Stimulated activated CD4-positive, alpha-beta T cell treated with anti-CD3 and anti-CD28 coated beads, Interleukin-4, amount 100 ng/mL, for 4 hours (primary cell): ENCODE results near the gene EMILIN2.
"Not testable (repeated sequence)": the region's sequence is repeated elsewhere in the genome, so short reads cannot be mapped to it uniquely, and the experiment has no call there.

Experiments
- DNase-seq, 2 experiments: peaks; one replicate each; pipeline ENCODE4 v3.0.0-alpha.2; 2020

EMILIN2 gene

GRCh38 chr18:2901423-2901985 lies 54.7 kb downstream of the EMILIN2 start:
- DNase-seq = no peak

GRCh38 chr18:2902327-2902726 lies 55.5 kb downstream of the EMILIN2 start:
- no peak for DNase-seq

- no peak for DNase-seq
These were observed 56.2 kb downstream of the EMILIN2 start for GRCh38 chr18:2903006-2903405.

DNA sequence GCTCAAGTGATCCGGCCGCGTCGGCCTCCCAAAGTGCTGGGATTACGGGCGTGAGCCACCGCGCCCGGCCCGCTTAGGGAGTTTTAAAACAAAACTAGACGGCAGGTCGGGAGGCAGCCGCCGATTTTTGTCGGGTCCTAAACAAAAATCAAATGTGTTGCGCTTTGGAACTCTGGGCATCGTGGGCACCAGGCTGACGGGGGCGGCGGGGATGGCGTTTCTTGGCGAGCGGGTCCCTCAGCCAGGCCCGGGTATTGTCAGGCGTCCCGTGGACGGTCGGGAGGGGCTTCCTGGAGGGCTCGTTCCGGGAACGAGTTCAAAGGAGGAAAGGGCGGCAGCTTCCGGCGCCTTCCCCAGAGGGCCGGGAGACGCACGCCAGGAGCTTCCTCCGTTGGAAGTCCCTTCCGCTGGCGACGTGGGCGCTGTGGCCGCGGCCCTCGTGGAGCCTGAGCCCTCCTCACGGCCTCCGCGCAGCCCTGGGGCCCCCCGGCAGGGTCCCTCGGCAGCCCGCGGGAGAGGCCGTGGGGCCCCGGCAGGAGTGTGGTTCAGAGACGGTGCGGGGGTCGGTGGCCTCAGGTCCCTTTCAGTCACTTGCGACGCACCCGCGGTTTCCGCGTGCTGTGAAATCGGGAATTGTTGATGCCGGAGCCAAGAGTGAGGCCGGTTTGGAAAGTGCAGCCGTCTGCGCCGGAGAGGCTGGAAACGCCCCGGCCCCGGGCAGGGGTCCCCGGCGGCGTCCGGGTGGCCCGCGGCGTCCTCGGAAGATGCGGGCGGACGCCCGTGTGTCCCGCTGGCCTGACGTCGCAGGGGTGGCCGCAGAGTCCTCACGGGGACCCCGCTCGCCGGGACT lies 59.3 kb downstream of the EMILIN2 start:
- DNase-seq = peak; percentile 22 to 43

DNA sequence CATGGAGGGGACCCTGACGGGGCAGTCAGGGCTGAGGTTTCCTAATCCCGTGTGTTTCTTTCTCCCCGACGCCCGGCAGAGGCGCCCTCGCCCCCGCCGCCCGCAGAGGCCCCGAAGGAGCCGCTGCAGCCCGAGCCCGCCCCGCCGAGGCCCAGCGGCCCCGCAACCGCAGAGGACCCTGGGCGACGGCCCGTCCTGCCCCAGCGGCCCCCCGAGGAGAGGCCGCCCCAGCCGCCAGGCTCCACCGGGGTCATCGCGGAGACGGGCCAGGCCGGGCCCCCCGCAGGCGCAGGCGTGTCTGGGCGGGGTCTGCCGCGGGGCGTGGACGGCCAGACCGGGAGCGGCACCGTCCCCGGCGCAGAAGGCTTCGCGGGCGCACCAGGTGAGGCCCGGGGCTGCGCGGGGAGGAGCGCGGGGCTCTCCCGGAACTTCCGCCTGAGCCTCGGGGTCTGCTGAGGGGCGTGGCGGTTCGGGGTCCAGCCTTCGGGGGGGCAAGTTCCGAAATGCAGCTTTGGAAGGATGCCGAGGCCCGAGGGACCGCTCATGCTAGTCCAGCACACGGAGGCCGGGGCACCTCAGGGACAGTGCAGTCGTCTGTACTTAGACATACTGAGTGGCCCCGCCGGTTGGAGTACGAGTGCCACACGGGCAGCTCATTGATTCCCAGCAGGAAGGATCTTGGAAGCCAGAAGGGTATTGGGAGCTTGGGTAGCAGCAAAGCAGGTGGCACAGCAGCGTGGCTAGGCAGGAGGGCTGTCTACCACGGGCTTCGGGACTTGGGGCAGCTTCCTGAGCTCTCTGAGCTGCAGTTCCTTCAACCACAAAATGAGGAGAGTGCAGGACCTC lies 60.1 kb downstream of the EMILIN2 start:
- peak; percentile 23 to 55 for DNase-seq

- DNase-seq = no peak
These were observed 60.8 kb downstream of the EMILIN2 start for GRCh38 chr18:2907550-2908135.

DNA sequence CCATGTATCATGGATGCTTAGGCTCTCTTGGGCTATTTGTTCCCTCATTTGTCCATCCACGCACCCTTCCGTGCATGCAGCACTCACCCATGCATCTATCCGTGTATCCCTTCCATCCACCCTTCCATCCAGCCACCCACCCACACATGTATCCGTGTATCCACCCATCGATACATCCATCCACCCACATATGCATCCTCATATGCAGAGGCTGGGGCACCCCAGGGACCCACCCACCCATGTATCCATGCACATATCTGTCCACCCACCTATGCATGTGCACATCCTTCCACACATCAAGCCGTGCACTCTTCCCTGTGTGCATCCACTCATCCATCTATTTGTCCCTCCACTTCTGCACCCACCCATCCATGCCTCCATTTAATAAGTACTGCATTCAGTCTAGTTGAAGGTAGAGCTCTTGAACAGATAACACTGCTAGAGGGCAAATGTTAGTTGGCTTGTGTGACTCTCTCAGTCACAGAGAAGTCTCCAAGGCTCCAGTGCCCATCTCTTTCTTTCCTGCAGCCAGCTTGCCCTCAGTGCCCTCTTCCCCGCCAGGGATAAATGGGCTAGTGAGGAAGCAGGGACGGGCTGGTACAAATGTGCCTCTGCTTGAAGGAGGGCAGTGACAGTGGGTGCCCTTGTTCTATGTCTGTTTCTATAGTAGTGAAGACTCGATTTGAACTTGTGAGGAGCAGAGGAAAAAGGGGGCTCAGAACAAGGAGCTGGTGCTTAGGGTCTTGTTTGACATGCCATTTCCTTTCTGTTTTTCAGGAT lies 61.5 kb downstream of the EMILIN2 start:
- DNase-seq = no peak

DNA sequence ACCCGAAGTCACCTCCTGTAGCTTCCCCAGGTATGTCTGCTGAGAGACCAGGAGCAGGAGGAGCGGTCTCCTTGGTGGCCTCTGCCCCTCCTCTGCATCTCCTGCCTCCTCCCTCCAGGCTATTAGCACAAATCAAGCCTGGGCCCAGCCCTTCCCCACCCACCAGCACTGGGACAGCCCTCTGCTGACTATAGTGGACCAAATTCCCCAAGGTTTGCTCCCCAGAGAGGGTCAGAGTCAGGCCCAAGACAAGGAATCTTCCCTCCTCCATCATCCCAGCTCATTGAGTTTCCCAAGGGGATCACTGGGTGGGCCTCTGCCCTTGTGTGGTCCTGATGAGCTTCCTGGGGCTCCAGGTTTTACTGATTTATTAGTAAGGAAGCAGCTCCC lies 62.1 kb downstream of the EMILIN2 start:
- no peak for DNase-seq

GRCh38 chr18:2909431-2910140 lies 62.8 kb downstream of the EMILIN2 start:
- DNase-seq = no peak

GRCh38 chr18:2910261-2910660 lies 63.5 kb downstream of the EMILIN2 start:
- DNase-seq = no peak

GRCh38 chr18:2910751-2911425 lies 64.1 kb downstream of the EMILIN2 start:
- DNase-seq = no peak

- no peak for DNase-seq
These were observed 64.7 kb downstream of the EMILIN2 start for GRCh38 chr18:2911533-2911932.

- no peak for DNase-seq
These were observed 65.8 kb downstream of the EMILIN2 start for GRCh38 chr18:2912357-2913299.

DNA sequence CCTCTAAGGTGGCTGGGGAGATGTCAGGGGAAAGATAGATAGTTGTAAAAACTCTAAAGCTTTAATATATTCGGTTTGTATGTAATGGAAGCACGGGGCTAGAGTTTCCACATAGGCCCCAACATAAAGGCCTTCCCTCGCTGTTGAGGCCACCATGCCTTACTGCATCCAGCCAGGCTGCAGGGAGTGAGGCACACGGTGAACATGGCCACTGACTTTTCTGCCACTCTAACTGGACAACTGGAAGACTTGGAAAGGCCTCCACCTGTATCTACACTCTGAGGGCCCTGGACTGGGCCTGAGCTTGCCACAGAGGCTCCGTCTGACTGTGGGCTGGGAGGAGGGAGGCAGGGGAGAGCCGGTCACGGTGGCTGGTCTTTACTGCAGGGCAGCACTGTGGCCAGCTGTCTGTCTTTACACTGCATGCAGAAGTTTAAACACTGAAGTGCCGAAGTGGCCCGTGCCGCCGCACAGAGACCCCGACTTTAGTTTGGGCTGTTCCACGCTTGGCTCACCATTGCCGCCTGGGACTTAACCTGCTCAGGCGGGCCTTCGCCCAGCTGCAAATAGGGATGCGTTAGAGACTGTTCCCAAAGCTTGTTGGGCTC lies 66.7 kb downstream of the EMILIN2 start:
- no peak for DNase-seq

- no peak for DNase-seq
These were observed 67.5 kb downstream of the EMILIN2 start for GRCh38 chr18:2914185-2914880.

GRCh38 chr18:2914881-2915240 lies 68.1 kb downstream of the EMILIN2 start:
- DNase-seq = no peak

DNA sequence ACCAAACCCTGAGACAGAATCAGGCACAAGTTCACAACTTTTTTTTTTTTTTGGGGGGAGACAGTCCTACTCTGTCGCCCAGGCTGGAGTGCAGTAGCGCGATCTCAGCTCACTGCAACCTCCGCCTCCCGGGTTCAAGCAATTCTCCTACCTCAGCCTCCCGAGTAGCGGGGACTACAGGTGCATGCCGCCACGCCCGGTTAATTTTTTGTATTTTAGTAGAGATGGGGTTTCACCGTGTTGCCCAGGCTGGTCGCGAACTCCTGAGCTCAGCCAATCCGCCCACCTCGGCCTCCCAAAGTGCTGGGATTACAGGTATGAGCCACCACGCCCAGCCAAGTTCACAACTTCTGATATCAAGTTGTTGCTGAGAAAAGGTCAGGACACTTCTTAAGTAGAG lies 68.7 kb downstream of the EMILIN2 start:
- not testable (repeated sequence) for DNase-seq

GRCh38 chr18:2916184-2916583 lies 69.4 kb downstream of the EMILIN2 start:
- DNase-seq = no peak
